Neural crest cell (in vitro differentiated cells): ENCODE data around the gene SLC25A6. TPM values are rescaled to one million over a fixed set of nuclear protein-coding genes. Genes with fewer than 3 reads are reported as not detected.
"Not testable (repeated sequence)": the region's sequence is repeated elsewhere in the genome, so short reads cannot be mapped to it uniquely, and the experiment has no call there.

Experiments used
- DNase-seq: peaks from one replicate; pipeline ENCODE4 v3.0.0; 2021; ENCODE audit warnings: low read depth, mixed read lengths, low spot score
- H3K27ac Mint-ChIP-seq: one replicate; pipeline ENCODE4 v1.8.0; 2021; ENCODE audit warnings: mild to moderate bottlenecking, mixed read lengths; ENCODE audit not compliant: unreplicated experiment
- H3K27me3 Mint-ChIP-seq: 2 replicates; pipeline ENCODE4 v1.8.0; 2021; ENCODE audit warnings: low read depth, mild to moderate bottlenecking, mixed read lengths
- H3K36me3 Mint-ChIP-seq: 2 replicates; pipeline ENCODE4 v1.8.0; 2021; ENCODE audit warnings: low read depth, mild to moderate bottlenecking, mixed read lengths
- H3K4me1 Mint-ChIP-seq: 2 replicates; pipeline ENCODE4 v1.8.0; 2021; ENCODE audit warnings: mixed read lengths
- H3K4me3 Mint-ChIP-seq: one replicate; pipeline ENCODE4 v1.8.0; 2021; ENCODE audit warnings: mild to moderate bottlenecking, mixed read lengths
- H3K9me3 Mint-ChIP-seq: 2 replicates; pipeline ENCODE4 v1.8.0; 2021; ENCODE audit warnings: mixed read lengths
- total RNA-seq: library from RNA; stranded (reverse); gene quantifications from 2 replicates; pipeline ENCODE4 v1.2.1, GENCODE V29; 2021
- TF ChIP-seq, protein P1 (sequence below): fragments of 200-600 bp; sonication (generic); conservative IDR thresholded peaks from 2 replicates; pipeline ENCODE4 v1.5.0; 2021; ENCODE audit warnings: antibody characterized with exemption, mild to moderate bottlenecking

SLC25A6 gene
- total RNA-seq, 1 donor from 2014 or later: 510 TPM

DNA sequence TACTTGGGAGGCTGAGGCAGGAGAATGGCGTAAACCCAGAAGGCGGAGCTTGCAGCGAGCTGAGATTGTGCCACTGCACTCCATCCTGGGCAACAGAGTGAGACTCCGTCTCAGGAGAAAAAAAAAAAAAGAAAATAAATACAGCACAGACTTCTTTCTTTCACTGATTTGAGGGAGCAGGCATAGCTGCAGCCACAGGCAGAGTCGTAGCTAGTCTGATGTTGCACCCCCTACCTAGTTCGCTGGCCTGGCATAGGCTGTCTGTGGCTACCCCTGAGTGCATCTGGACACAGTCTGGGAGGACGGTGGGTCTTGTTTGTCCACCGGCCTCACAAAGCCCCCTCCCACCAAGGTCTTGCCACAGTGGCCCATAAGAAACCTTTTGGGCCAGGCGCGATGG, 33.9 kb downstream of the SLC25A6 start:
- Mint-ChIP-seq H3K4me1 (peaks cover 8% of the 10 kb centered on the region), H3K4me3 (no peak overlapping the region), H3K27ac (no peak overlapping the region), H3K27me3 (no peaks in the 10 kb centered on the region), H3K36me3 (peaks cover 16% of the 10 kb centered on the region), H3K9me3 (no peaks in the 10 kb centered on the region)
- DNase-seq: no peak
- TF ChIP-seq, protein P1, sequence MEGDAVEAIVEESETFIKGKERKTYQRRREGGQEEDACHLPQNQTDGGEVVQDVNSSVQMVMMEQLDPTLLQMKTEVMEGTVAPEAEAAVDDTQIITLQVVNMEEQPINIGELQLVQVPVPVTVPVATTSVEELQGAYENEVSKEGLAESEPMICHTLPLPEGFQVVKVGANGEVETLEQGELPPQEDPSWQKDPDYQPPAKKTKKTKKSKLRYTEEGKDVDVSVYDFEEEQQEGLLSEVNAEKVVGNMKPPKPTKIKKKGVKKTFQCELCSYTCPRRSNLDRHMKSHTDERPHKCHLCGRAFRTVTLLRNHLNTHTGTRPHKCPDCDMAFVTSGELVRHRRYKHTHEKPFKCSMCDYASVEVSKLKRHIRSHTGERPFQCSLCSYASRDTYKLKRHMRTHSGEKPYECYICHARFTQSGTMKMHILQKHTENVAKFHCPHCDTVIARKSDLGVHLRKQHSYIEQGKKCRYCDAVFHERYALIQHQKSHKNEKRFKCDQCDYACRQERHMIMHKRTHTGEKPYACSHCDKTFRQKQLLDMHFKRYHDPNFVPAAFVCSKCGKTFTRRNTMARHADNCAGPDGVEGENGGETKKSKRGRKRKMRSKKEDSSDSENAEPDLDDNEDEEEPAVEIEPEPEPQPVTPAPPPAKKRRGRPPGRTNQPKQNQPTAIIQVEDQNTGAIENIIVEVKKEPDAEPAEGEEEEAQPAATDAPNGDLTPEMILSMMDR: no peak

DNA sequence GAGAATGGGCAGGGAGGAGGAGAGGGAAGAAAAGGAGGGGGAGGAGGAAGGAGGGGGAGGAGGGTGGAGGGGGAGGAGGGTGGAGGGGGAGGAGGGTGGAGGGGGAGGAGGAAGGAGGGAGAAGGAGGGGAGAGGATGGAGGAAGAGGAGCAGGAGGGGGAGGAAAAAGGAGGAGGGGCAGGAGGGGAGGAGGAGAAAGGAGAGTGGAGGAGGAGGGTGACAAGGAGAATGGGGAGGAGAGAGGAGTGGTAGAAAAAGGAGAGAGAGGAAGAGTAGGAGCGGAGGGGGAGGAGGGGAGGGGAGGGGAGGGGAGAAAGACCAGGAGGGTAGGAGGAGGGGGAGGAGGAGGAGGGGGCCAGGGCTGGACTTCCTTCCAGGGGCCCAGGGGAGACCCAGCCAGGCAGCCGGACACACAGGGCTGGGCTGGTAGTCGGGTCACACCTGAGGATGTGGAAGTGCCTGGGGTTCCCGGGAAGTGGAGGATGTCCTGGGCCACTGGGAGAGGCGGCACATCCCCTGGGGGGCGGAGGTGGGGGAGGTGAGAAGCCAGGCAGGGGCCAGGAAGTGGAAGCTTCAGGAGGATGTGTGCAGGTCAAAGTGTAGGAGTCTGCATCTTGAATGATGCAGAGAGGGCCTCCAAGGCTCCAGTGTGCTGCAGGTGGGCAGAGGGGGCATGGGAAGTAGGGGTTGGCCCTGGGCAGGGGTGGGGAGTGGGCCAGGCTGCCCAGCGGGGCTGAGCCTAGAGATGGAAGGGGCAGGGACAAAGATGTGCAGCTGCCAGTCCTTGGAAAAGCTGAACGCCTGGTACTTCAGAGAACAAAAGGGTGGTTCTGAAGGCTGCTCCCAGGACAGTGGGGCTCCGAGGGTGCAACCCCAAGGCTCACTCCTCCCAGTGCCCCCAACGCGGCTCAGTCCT, 36.5 kb downstream of the SLC25A6 start:
- no peak overlapping the region for H3K27ac Mint-ChIP-seq
- H3K36me3 Mint-ChIP-seq: peaks cover 5% of the 10 kb centered on the region
- H3K9me3 Mint-ChIP-seq: no peaks in the 10 kb centered on the region
- DNase-seq: no peak
- H3K4me3 Mint-ChIP-seq: no peak overlapping the region
- H3K27me3 Mint-ChIP-seq: no peaks in the 10 kb centered on the region
- peaks cover 8% of the 10 kb centered on the region for H3K4me1 Mint-ChIP-seq
- TF ChIP-seq, protein P1: no peak

DNA sequence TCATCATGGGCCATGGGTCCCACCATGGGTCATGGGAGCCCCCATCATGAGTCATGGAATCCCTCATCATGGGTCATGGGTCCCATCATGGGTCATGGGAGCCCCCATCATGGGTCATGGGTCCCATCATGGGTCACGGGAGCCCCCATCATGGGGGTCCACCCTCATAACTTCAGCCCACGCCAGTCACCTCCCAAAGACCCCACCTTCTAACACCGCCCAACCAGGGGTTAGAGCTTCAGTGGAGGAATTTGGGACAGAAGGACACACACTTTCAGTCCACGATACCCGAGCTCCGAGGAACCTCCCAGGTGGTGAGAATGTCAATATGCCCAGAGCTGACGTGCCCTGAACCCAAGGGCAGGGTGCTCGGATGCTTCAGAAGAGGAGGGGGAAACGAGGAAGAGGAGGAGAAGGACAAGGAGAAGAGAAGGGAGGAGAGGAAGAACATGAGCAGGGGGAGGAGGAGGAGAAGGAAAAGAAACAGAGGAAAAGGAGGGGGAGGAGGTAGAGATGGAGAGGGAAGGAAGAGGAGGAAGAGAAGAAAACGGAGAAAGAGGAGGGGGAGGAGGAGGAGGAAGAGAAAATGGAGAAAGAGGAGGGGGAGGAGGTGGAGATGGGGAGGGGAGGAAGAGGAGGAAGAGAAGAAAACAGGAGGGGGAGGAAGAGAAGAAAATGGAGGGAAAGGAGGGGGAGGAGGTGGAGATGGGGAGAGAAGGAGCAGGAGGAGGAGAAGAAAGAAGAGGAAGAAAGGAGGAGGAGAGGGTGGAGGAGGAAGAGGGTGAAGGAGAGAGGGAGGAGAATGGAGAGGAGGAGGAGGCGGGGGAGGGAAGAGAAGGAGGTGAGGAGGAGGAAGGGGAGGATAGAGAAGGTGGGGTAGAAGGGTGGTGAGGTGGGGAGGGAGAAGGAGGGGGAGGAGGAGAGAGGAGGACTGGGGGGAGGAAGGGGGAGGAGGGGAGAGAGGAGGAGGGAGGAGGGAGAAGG, 37.6 kb downstream of the SLC25A6 start:
- H3K9me3 Mint-ChIP-seq: no peaks in the 10 kb centered on the region
- no peak for DNase-seq
- H3K4me1 Mint-ChIP-seq: peaks cover 8% of the 10 kb centered on the region
- peaks cover 4% of the 10 kb centered on the region for H3K36me3 Mint-ChIP-seq
- TF ChIP-seq, protein P1: no peak
- H3K4me3 Mint-ChIP-seq: no peak overlapping the region
- no peaks in the 10 kb centered on the region for H3K27me3 Mint-ChIP-seq
- peak overlapping the region; percentile 27 for H3K27ac Mint-ChIP-seq

DNA sequence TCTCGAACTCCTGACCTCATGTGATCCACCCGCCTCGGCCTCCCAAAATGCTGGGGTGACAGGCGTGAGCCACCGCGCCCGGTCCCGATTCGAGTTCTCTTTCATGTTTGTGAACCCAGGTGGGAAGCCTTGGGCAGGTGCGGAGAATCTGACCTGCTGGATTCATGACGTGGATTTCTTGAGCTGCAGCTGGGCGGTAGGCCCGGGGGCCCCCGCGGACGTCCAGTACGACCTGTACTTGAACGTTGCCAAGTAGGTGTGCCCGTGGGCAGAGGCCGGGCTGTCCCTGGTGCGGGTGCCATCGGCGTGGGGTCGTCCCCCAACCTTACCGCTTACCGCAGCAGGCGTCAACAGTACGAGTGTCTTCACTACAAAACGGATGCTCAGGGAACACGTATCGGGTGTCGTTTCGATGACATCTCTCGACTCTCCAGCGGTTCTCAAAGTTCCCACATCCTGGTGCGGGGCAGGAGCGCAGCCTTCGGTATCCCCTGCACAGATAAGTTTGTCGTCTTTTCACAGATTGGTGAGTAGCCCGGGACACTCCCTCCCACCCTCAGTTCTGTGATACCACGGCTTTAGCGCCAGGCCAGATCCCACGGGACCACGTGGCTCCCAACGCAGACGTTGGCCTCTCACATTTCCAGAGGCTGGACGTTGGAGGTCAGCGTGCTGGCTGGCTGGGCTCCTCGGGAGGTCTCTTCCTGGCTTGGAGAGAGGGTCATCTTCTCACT, 39.8 kb downstream of the SLC25A6 start:
- H3K27ac Mint-ChIP-seq: no peak overlapping the region

DNA sequence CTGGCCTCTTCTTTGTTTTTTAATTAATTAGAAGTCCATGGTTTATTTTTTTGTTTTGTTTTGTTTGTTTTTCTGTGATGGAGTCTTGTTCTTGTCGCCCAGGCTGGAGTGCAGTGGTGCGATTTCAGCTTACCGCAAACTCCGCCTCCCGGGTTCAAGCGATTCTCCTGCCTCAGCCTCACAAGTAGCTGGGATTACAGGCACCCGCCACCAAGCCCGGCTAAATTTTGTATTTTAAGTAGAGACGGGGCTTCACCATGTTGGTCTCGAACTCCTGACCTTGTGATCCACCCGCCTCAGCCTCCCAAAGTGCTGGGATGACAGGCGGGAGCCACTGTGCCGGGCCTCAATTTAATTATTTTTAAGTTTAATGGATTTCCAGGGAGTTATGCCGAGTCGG, 42.3 kb downstream of the SLC25A6 start:
- not testable (repeated sequence) for H3K4me3 Mint-ChIP-seq, DNase-seq, H3K36me3 Mint-ChIP-seq, H3K27ac Mint-ChIP-seq, H3K4me1 Mint-ChIP-seq, H3K27me3 Mint-ChIP-seq, H3K9me3 Mint-ChIP-seq

More for the DNA sequence above, 39.8 kb downstream of the SLC25A6 start:
- Mint-ChIP-seq H3K4me1 (peaks cover 8% of the 10 kb centered on the region), H3K9me3 (no peaks in the 10 kb centered on the region), H3K27me3 (no peaks in the 10 kb centered on the region), H3K4me3 (no peak overlapping the region), H3K36me3 (no peaks in the 10 kb centered on the region)
- no peak for DNase-seq
- TF ChIP-seq, protein P1: no peak
